C4-2B (cell line): ENCODE measurements around the gene ARIH2.

Source experiments
- CTCF ChIP-seq: fragments of 450-650 bp; conservative IDR thresholded peaks from 2 replicates; pipeline ENCODE4 v1.5.1; 2017; ENCODE audit warnings: mild to moderate bottlenecking
- ZFX ChIP-seq: fragments of 450-650 bp; IDR thresholded peaks from 2 replicates; pipeline ENCODE4 v1.6.1; 2017

GRCh38 chr3:49030321-49030720 lies 111.7 kb downstream of the ARIH2 start:
- TF ChIP-seq CTCF (no peak), ZFX (no peak)
